ENCODE results near the gene COMMD7. TPM values are rescaled to one million over a fixed set of nuclear protein-coding genes. Genes with fewer than 3 reads are reported as not detected.

The COMMD7 gene
- polyA plus RNA-seq, 3 donors = 46.2 to 133 (median 120) TPM

DNA sequence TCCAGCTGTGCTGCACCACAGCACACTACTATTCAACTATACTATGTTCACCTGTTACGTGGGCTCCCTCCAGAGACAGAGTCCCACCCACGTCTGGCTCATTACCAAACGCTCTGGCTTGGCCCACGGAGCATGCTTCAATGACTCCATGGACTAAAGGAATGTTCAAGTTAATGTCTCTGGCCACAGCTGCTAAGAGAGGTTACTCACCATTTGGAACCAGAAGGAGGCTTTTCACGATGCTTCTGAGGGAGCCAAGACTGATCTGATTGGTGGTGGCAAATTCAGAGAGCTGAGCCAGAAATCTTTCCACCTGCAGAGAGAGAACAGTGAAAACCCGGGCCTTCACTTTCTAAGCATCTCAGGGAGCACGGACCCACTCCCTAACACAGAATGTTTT, 15.6 kb downstream of the COMMD7 start:
- H3K4me1 ChIP-seq (ENCODE audit: control insufficient read depth in 1 of 2, insufficient read depth in 2 of 2, low read length in 2 of 2) = peaks cover 12 to 13% of the 10 kb centered on the region in 2 donors
- H3K27ac ChIP-seq (ENCODE audit: low read depth in 1 of 2, low read length in 2 of 2) = no peak overlapping the region
- peaks cover 15% of the 10 kb centered on the region for H3K79me2 ChIP-seq (ENCODE audit: insufficient read depth, low read length)
- H3K4me3 ChIP-seq (replicated peaks in 1 of 3; ENCODE audit: low read depth in 2 of 3, low read length in 3 of 3) = no peak overlapping the region
- peaks cover 36 to 66% of the 10 kb centered on the region in 2 donors for H3K36me3 ChIP-seq (replicated peaks in 1 of 2; ENCODE audit: control insufficient read depth in 1 of 2, insufficient read depth in 2 of 2, low read length in 2 of 2)
- no peaks in the 10 kb centered on the region for H3K9me3 ChIP-seq (replicated peaks in 1 of 2; ENCODE audit: control insufficient read depth in 1 of 2, insufficient read depth in 1 of 2, low read length in 2 of 2)
- DNase-seq = no peak
- Mint-ChIP-seq H3K27me3 (ENCODE audit: low read depth in 3 of 3) (no peaks in the 10 kb centered on the region), H3K4me3 (no peak overlapping the region), H3K4me1 (peaks cover 11% of the 10 kb centered on the region), H3K36me3 (peaks cover 44 to 57% of the 10 kb centered on the region in 2 donors), H3K27ac (peak overlapping the region in 2 of 7 donors; percentile 4 to 42), H3K9me3 (no peaks in the 10 kb centered on the region)
- no peak overlapping the region for H3K4me2 ChIP-seq (replicated peaks; ENCODE audit: extremely low read depth, low read length, poor library complexity, severe bottlenecking)
- peaks cover 27% of the 10 kb centered on the region for H4K20me1 ChIP-seq (ENCODE audit: insufficient read depth, low read length)
- no peaks in the 10 kb centered on the region for H3K27me3 ChIP-seq (ENCODE audit: control insufficient read depth in 2 of 2, insufficient read depth in 2 of 2, low read length in 2 of 2)
- H3K9ac ChIP-seq (ENCODE audit: insufficient read depth, low read length, poor library complexity, severe bottlenecking) = no peak overlapping the region
- intact Hi-C loops (cut with micrococcal nuclease) = no loop called here
- H2AFZ ChIP-seq (ENCODE audit: insufficient read depth, low read depth, low read length, poor library complexity, severe bottlenecking) = no peak overlapping the region
- TF ChIP-seq, protein P1, sequence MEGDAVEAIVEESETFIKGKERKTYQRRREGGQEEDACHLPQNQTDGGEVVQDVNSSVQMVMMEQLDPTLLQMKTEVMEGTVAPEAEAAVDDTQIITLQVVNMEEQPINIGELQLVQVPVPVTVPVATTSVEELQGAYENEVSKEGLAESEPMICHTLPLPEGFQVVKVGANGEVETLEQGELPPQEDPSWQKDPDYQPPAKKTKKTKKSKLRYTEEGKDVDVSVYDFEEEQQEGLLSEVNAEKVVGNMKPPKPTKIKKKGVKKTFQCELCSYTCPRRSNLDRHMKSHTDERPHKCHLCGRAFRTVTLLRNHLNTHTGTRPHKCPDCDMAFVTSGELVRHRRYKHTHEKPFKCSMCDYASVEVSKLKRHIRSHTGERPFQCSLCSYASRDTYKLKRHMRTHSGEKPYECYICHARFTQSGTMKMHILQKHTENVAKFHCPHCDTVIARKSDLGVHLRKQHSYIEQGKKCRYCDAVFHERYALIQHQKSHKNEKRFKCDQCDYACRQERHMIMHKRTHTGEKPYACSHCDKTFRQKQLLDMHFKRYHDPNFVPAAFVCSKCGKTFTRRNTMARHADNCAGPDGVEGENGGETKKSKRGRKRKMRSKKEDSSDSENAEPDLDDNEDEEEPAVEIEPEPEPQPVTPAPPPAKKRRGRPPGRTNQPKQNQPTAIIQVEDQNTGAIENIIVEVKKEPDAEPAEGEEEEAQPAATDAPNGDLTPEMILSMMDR (IDR thresholded peaks at IDR 0.05) = no peak
- WGBS (ENCODE audit: insufficient coverage) = 94% methylated on average over 3 of the region's 7 CpGs

DNA sequence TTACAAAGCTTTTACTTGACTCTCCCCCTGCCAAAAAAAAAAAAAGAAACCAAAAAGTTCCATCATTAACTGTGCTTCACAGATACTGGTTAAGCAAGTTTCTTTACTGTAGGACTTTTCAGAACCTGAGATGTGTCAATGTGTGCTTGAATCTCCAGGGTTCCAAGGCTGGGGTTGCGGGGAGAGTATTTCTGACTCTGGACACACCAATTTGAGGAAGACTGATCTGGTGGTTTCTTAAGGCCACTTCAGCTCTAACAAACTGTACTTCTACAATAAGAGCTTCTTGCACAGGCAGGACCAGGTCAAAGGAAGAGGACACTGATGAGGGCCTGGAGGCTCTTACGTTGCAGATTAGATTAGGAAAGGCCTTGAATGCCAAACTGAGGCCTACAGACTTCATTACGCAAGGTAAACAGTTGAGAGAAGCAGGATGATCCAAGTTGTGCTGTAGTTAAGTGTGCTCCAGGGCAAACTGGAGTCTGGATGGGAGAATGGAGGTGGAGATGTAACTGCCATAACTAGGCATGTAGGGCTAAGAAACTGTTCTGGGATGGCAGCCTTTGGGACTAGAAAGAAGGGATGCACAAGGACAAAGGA, 24.4 kb downstream of the COMMD7 start:
- H4K20me1 ChIP-seq (ENCODE audit: insufficient read depth, low read length) = no peaks in the 10 kb centered on the region
- no peaks in the 10 kb centered on the region for H3K4me1 ChIP-seq (ENCODE audit: control insufficient read depth in 1 of 2, insufficient read depth in 2 of 2, low read length in 2 of 2)
- intact Hi-C loops (cut with micrococcal nuclease) = no loop called here
- no peak overlapping the region for H3K4me2 ChIP-seq (replicated peaks; ENCODE audit: extremely low read depth, low read length, poor library complexity, severe bottlenecking)
- DNase-seq = no peak
- peak overlapping the region in 2 of 7 donors; percentile 0 to 12 for H3K27ac Mint-ChIP-seq
- no peak overlapping the region for H3K4me3 Mint-ChIP-seq
- H3K9ac ChIP-seq (ENCODE audit: insufficient read depth, low read length, poor library complexity, severe bottlenecking) = no peak overlapping the region
- TF ChIP-seq, protein P1 (IDR thresholded peaks at IDR 0.05) = no peak
- no peaks in the 10 kb centered on the region for H3K27me3 Mint-ChIP-seq (ENCODE audit: low read depth in 3 of 3)
- H3K9me3 ChIP-seq (replicated peaks in 1 of 2; ENCODE audit: control insufficient read depth in 1 of 2, insufficient read depth in 1 of 2, low read length in 2 of 2) = no peaks in the 10 kb centered on the region
- no peak overlapping the region for H3K4me3 ChIP-seq (replicated peaks in 1 of 3; ENCODE audit: low read depth in 2 of 3, low read length in 3 of 3)
- H3K79me2 ChIP-seq (ENCODE audit: insufficient read depth, low read length) = no peaks in the 10 kb centered on the region
- no peak overlapping the region for H3K27ac ChIP-seq (ENCODE audit: low read depth in 1 of 2, low read length in 2 of 2)
- H2AFZ ChIP-seq (ENCODE audit: insufficient read depth, low read depth, low read length, poor library complexity, severe bottlenecking) = no peak overlapping the region
- no peaks in the 10 kb centered on the region for H3K27me3 ChIP-seq (ENCODE audit: control insufficient read depth in 2 of 2, insufficient read depth in 2 of 2, low read length in 2 of 2)
- WGBS (ENCODE audit: insufficient coverage) = 95% methylated on average over 2 of the region's 3 CpGs
- H3K36me3 Mint-ChIP-seq = peaks cover 30 to 75% of the 10 kb centered on the region in 2 donors
- H3K9me3 Mint-ChIP-seq = no peaks in the 10 kb centered on the region
- H3K4me1 Mint-ChIP-seq = no peaks in the 10 kb centered on the region
- peaks cover 33 to 57% of the 10 kb centered on the region in 2 donors for H3K36me3 ChIP-seq (replicated peaks in 1 of 2; ENCODE audit: control insufficient read depth in 1 of 2, insufficient read depth in 2 of 2, low read length in 2 of 2)

Measured in CD14-positive monocyte (primary cell).